H1 (cell line): ENCODE data around the gene ADAMTS3. TPM values are rescaled to one million over a fixed set of nuclear protein-coding genes. Genes with fewer than 3 reads are reported as not detected.

Experiments
- TBP ChIP-seq: IDR thresholded peaks from 2 replicates; pipeline ENCODE4 v1.6.1; 2011; ENCODE audit warnings: low read depth, low read length, improper control_type of control experiment
- polyA plus RNA-seq, 7 experiments: library from polyadenylated mRNA; depleted of rRNA in 3 of 7; stranded (reverse) in 5 of 7; unstranded in 2 of 7; fragments of >200 nt in 5 of 7; fragments of 200-250 nt in 2 of 7; gene quantifications; 1 replicate in 5 of 7; 2 replicates in 1 of 7; 4 replicates in 1 of 7; pipeline versions ENCODE4 v1.2.1 to v1.2.3, GENCODE V29; 2011 to 2013; ENCODE audit warnings: missing spikeins in 2 of 7, mixed read lengths in 2 of 7
- total RNA-seq: library from RNA; stranded (reverse); fragmentation: NEBNext Ultra II Directional; extraction: Animal tissue kit (Norgen Biotek cat#: 25700); gene quantifications from 2 replicates; pipeline ENCODE4 v1.2.1, GENCODE V29; 2021

ADAMTS3 gene
- total and polyA plus RNA-seq, 2 of the 8 experiments (the other 6 are each of a cell fraction or from before 2014, with no cell fraction given), result 1.3 to 3.4 TPM

- TF ChIP-seq TBP, result 0 out of 2 replicates have a peak, but pooled peaks have one; percentile 7
- TF ChIP-seq, all 59 proteins: peak for 17
Observed at GRCh38 chr4:72567821-72568675, 973 bp downstream of the ADAMTS3 start (continued).
